NCI-H1417 (cell line): ENCODE results near the gene KHSRP.
"Not testable (repeated sequence)": the region's sequence is repeated elsewhere in the genome, so short reads cannot be mapped to it uniquely, and the experiment has no call there.

ENCODE experiments used
- DNase-seq, 3 experiments: peaks; one replicate each; lab custom pipeline; 2025; lab: John Stamatoyannopoulos, UW

Gene KHSRP

DNA sequence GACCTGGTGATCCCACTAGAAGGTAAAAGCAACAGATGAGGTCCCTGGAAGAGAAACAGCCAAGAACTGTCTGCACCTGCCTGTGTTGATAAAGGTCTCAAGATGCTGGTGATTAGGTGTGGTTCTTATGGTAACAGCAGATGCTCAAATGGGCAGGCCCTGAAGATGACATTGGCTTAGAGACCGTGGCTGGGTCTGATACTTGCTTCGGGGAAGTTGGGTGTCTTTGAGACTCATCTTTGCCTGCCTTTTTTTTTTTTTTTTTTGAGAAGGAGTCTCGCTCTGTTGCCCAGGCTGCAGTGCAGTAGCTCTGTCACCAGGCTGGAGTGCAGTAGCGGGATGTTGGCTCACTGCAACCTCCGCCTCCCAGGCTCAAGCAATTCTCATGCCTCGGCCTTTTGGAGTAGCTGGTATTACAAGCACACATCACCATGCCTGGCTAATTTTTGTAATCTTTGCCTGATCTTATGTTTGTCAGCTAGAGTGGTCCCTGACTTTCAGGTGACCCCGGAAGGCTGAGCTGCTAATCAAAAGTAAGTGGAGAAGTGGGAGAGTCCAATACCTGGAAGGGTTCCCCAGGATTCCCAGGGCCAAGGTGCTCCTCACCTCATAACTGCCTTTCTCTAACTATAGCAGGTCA lies 27.1 kb upstream of the KHSRP start:
- DNase-seq, result no peak

DNA sequence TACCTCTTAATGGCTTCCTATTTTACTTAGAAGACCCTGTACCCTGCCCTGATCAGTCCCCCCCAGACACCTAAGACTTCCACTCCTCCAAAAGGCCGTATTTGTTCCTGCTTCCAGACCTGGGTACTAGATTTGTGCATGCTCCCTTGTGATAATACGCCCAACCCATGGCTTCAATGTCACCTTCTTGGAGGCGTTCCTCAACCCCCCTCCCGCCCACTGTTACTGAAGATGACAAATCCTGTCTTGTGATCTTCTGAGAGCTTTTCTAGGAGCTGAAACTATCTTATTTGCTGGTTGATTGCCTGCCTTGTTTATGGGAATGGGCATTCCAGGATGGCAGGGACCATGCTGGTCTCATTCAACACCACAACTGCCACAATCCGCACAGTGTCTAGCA lies 25.6 kb upstream of the KHSRP start:
- DNase-seq, result no peak

DNA sequence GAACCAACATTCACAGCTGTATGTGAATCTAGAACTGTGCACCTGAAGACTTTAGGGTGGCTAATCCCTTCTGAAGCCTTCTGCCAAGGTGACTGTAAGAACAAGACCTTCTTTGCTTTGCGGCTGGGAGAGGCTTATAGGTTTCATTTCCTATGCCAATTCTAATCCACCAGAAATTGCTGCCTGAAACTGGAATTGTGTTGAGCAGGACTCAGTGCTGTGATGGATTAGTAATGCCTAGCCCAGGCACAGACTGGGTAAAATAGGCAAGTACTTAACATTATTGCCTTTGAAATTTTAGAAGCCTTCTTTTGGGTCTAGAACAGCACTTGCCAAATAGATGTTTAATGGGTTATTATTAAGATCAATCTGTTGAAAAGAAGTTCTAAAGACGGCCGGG lies 23.4 kb upstream of the KHSRP start:
- DNase-seq, result no peak

DNA sequence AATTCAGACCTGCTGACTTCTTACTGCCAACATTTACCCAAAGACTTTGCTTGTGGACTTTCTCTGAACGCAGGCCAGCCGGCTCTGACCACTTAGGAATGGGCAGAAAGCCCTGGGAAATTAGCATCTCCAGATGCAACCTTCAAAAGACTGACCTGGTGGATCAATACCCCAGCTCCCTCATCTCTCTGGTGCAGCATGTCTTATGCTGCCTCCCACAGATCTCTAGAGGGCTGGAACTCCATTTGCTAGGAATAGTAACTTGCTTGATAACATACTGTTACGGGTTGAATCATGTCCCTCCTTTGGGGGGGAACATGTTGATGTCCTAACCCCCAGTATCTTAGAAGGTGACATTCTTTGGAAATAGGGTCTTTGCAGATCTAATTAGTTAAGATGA lies 21.8 kb upstream of the KHSRP start:
- DNase-seq, result no peak

DNA sequence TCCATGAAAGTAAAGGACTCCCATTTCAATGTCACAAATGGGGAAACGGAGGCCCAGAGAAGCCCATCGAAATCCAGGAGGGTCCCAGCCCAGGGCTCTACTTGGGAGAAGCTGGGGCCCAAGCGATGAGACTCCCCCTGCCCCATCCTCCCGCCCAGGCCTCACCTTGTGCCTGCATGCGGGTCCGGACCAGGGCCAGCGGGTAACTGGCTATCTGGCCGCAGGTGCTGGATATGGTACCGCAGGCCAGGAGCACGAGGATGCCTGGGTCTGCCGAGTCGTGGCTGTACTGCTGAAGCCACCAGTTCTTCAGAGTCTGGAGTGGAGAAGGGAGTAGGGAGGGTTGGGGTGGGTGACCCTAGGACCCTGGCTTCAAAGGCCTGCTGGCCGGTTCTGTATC lies 19.4 kb upstream of the KHSRP start:
- DNase-seq, result no peak

DNA sequence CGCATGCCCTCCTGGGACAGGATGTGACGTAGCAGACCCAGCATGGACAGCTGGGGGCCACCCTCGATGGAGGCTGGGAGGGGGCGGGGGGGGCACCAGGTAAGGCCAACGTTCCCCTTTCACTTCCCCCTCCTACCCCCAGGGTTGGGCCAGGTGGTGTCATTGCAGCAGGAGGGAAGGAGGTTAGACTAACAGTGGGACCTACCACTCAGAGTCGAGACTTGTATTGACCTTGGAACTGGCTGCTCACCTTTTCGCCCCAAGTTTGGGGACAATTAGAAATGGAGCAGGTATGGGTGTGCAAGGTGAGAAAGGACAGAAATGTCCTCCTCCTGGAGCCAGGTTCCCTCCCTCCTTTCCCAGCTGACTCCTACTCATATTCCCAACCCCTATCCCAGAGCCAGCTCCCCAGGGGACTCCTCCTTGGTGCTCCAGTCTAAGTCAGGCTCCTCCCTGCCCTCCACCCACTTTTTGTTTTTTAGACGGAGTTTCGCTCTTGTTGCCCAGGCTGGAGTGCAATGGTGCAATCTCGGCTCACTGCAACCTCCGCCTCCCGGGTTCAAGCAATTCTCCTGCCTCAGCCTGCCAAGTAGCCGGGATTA lies 17.6 kb upstream of the KHSRP start:
- no peak for DNase-seq

DNA sequence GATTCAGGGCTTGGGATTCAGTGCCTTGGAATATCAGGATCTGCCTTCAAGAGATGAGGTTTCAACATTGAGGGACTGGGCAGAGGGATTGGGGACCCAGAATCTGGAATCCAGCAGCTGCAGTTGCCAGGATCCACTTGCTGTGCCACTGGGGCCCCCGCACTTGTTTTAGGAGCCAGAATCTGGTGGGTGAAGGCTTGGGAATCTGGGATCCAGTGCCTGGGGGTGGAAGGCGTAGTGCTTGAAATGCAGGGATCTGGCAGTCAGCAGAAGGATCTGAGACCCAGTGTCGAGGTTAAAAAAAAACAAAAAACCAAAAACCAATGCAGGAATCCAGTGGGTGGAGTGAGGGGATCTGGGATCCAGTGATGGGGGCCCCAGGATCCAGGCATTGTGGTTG lies 16.3 kb upstream of the KHSRP start:
- DNase-seq, result no peak

DNA sequence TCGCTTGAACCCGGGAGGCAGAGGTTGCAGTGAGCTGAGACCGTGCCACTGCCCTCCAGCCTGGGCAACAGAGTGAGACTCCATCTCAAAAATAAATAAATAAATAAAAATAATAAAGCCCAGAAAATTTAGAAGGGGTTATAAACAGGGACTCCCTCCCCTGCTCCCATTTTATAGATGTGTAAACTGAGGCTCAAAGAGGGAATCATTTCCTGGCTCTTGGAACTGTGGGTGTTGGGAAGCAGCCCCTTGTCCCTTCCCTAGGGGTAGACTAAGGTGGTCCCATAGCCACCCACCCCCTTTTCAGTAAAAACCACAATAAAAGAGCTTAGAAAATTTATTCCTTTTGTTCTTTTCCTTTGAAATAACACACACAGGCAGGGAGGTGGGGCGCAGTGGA lies 15.1 kb upstream of the KHSRP start:
- no peak for DNase-seq

DNA sequence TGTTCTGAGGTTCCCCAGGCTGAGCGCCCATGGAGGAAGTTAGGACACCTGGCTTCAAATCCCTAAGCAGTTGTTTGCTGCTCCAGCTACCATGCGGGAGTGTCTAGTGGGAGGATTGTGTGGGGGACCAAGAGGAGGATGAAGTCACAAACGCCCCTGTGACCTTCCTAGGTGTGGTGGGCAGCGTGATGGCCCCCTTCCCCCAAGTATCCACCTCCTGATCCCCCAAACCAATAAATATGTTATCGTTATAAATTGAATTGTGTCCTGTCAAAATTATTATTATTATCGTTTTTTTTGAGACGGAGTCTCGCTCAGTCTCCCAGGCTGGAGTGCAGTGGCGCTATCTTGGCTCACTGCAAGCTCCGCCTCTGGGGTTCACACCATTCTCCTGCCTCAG lies 9.1 kb upstream of the KHSRP start, which contains the start of gene SLC25A41:
Gene SLC25A41, minus strand, starts transcription at position 101 of the 400 bp plus-strand sequence. Its CDS starts 70 bp downstream, at position 31.
- no peak for DNase-seq

DNA sequence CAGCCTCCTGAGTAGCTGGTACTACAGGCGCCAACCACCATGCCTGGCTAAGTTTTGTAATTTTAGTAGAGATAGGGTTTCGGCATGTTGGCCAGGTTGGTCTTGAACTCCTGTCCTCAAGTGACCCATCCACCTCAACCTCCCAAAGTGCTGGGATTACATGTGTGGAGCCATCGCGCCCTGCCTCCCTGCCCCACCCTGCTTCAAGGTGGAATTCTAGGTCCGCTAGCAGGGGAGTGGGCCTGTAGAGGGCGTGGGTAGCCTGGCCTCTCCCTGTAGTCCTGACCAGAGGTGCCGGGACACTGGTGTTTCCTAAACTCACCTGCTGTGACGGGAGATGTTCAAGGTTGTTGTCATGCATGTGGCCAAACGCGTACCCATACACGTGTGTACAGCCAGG lies 8.6 kb upstream of the KHSRP start:
- no peak for DNase-seq

DNA sequence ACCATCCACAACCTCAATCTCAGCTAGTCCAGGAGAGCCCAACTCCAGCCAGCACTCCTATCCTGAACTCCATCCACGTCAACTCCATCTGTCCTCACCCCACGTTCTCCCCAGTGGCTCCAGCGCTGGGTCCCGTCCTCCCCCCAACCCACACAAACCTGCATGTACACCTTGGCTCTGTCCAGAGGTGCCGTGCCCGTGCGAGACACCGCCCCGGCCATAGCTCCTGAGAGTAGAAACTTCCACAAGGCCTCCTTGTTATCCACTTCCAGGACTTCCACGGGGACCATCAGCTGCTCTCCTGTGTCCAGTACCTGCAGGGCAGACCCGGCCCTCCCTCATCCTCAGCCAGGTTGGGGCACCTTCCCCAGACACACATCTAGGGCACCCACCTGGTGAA lies 7.3 kb upstream of the KHSRP start:
- no peak for DNase-seq

DNA sequence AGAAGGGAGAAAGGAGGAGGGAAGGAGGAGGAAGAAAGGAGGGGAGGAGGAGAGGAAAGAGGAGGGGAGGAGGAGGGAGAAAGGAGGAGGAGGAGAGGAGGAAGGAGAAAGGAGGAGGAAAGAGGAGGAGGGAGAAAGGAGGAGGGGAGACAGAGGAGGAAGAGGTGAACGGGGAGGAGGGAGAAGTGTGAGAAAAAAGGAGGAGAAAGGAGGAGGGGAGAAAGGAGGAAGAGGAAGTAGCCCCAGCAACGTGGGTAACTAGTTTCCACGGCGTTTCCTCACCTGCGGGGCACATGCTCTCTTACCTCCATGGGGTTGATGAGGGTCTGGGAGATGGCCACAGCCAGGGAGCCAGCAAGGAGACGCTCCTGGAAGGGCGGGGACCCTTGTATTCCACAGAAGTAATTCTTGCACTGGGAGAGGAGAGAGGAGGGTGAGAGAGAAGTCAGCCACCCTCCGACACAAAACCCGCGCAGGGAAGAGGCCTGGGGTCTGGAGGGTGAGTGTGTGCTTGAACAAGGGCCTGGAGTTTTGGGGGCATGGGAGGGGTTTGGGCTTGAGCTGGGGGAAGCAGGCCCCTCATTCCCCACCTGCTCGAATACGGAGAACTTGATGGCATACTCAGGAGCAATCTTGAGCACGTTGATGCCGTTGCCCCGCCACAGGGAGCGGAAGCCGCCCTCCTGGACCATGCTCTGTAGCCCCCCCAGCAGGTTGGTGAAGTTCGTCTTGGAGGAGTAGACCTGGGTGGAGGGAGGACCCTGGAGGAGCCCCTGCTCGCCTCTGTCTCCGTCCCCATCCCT lies 5.0 kb upstream of the KHSRP start:
- no peak for DNase-seq

DNA sequence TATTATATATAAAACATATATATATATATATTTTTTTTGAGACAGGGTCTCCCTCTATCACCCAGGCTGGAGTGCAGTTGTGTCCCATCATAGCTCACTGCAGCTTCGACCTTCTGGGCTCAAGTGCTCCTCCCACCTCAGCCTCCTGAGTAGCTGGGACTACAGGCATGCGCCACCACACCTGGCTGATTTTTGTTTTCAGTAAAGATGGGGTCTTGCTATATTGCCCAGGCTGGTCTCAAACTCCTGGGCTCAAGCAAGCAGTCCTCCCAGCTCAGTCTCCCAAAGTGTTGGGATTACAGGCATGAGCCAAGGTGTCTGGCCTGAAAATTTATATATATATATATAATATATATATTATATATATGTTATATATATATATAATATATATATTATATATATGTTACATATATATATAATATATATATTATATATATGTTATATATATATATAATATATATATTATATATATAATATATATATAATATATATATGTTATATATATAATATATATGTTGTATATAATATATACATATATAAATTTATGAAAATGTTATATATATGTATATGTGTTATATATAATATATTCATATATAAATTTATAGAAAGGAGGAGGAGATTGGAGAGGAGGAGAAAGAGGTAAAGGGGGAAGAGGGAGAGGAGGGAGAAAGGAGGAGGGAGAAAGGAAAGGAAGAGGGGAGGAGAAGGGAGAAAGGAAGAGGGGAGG lies 4.2 kb upstream of the KHSRP start:
- DNase-seq, result not testable (repeated sequence)

DNA sequence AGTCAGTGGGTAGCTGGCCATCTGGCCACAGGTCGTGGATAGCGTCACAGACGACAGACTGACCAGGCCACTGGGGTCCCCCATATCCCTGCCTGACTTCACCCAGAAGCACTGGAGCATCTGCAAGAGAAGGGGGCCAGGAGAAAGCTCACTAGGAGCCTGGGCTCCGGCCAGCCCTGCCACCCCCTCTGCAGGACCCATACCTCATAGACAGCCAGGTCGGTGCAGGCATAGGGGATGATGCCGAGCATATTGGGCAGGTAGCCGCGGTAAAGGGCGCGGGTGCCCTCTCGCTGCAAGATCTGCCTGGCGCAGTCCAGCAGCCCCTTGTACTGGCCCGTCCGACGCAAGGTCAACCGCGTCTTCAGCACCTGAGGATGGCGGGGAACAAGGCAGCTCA lies 2.5 kb upstream of the KHSRP start:
- no peak for DNase-seq

DNA sequence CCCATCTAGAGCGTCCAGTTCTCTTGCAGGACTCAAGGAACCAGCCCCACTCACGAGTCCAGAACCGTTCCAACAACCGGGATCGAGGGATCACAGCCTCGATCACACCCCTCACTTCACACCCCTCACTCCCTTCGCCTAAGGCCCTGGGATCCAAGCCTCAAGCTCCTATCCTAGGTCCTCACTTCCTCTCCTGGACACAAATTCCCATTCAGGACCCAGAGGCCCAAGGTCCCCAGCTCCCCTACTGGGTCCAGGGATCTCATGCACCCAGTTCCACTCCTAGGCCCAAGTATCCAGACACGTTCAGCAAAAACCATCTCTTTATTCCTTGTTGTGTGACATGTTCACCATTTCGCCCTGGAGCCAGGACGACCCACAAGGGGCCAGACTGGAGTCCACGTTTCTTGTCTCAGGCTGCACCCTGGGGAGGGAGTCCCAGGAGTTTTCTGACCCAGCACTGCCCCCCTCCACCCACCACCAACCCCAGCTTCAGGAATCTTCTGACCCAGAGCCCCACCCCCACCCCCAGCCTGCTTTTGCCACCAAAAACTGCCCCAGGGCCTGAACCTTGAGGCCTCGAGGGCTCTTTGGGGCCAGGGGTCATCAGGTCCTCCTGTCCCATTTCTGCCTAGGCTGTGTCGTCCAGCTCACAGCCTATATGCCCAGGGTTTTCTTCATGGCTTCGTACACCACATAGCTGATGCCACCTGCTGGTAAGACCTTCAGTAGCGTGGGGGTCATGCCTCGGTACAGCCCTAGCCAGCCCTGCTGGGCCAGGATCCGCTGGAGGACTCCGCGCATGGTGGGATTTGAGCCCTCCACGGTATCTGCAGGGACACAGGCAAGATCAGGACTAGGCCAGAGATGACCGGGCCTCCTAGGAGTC lies 1.4 kb upstream of the KHSRP start:
- peak in 2 of 3 experiments; percentile 47 to 51 for DNase-seq

DNA sequence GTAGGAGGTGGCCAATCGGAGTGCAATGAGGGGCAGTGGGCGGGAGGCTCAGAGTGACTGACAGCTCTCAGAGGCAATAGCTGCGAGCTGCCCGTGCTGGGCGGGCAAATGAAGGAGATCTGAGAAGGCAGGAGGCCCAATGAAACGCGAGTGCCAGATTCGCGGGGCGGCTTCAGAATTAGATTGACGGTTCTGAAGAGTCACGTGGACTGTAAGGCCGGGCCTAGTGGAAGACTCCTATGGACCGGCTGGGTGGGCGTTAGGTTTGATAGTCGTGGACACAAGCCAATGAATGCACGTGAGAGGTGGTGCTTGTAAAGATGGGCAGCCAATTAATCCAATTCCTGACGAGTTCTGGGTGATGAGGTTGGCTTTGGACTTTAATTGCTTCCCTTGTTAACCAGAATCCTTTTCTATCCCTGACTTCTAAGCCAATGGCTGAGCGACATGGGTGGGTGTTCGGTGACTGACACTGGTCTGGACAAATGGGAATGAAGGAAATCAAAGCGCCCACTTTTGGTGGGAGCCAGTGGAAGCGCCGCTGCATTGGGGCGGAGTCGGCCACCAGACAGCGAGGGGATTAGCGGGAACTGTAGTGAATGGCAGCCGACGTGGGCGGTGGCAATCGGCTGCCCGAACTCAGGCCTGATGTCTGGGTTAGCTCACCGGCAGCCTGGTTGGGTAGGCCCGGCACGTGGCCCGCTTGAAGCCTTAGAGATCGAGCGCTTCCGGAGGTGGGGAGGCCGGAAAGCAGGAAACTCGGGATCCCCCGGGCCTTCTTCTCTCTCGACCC lies 524 bp upstream of the KHSRP start:
- DNase-seq, result peak; percentile 96 to 100 (median 100)

DNA sequence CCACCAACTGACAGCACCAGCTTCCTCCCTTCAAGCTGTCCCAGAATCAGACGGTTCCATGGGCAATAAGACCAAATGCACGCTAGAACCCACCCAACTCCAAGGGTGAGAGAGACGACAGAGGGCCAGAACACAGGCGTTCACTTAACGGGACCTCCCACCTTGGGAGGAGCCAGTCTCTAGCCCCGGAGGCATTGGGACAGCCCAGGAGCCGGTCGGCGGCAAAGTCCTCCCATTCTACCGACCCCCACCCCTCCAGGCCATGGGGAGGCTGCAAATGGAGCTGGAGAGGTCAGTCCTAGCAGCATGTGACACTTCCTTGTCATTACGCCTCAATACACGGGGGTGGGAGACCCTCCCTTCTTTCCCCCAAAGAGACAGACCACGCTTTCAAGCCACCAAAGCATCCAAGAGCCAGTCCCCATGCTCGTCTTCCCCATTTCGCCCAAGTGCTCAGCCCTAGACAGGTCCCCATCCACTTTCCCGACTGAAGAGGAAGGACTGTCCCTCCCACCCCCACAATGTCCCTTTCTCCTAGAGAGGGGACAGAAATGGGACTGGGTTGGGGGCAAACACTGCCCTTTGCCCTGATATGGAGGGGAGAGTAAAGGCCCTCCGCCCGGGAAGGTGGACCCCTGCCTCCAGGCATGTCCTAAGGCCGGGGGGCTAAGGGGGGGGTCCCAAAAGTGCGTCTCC lies 964 bp downstream of the KHSRP start:
- peak in 1 of 3 experiments; percentile 41 for DNase-seq

DNA sequence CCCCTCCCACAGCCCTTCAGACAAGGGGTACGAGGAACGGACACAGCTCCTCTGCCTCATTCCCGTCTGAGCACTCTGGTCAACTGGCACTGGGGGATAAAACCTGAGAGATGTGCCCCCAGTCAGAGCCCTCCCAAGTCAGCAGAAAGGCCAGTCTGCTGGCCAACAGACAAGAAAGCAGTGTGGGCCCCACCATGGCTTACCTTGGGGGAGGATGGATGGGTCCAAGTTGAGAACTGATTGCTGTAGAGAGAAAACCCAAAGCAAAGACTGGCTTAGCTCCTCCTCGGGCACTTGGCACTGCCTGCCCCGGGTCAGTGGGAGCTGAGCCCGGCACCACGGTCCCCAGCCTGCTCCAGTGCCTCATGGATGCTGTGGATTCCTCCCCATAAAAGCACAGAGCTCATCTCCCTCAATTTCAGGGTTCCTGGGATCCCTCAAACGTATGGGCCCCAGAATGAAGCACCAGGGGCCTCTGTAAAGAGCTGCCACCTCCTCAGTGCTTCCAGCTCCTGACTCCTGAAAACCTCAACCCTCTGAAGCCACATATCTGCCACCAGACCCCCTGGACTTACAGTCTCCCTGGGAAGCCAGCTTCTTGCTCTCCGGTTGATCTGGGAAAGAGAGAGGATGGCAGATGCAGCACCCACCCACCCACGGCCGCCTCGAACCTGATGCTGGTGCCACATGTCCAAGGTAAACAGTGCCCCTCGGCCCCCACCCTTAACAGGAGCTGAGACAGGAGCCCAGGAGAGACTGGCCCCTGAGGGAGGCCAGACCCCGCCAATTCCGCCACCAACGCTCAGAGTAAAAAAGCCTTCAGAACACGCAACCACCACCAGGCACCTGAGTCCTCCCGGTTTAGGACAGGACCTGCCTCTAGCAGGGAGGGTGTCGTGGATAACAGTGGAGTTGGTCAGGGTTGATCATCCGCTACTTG lies 3.3 kb downstream of the KHSRP start:
- DNase-seq, result no peak

DNA sequence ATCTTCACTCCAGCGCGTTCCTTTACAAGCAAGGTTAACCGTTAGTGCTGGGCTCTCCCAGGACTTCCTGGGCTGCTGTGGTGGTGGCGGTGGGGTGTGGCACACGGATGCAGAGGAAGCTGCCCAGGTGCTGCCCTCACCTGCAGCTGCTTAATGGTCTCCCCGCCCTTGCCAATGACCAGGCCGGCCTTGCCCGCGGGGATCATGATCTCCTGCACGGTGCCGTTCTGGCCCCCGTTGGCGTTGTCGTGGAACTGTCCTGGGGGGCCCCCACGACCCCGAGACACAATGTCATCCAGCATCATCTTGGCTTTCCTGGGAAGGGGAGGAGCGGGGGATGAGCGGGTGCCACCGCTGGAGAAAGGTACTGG lies 6.1 kb downstream of the KHSRP start:
- no peak for DNase-seq
